RWPE2 (cell line): Measurements from ENCODE around the gene SENP3.

Experiments used
- ATAC-seq: fragments of 200-7000 bp; cut with Tn5 transposase; 3 replicates; pipeline ENCODE4 v1.9.1; 2021; ENCODE audit warnings: low read depth
- DNase-seq: peaks from one replicate; pipeline ENCODE4 v3.0.0-alpha.2; 2020; ENCODE audit warnings: low spot score
- H3K27ac ChIP-seq: fragments of 450-650 bp; 2 replicates; pipeline ENCODE4 v1.5.1; 2017; ENCODE audit warnings: mild to moderate bottlenecking; ENCODE audit not compliant: poor library complexity, severe bottlenecking
- H3K27me3 ChIP-seq: fragments of 250-450 bp; sonication (Bioruptor Pico); 2 replicates; pipeline ENCODE4 v1.5.1; 2021; ENCODE audit warnings: mild to moderate bottlenecking, moderate library complexity; ENCODE audit not compliant: insufficient read depth, poor library complexity, severe bottlenecking
- H3K36me3 ChIP-seq: fragments of 250-450 bp; sonication (Bioruptor Pico); 2 replicates; pipeline ENCODE4 v1.5.1; 2020; ENCODE audit warnings: low read depth, mild to moderate bottlenecking, moderate library complexity
- H3K4me1 ChIP-seq: fragments of 250-450 bp; sonication (Bioruptor Pico); 2 replicates; pipeline ENCODE4 v1.5.1; 2021; ENCODE audit warnings: mild to moderate bottlenecking, moderate library complexity; ENCODE audit not compliant: insufficient read depth, poor library complexity, severe bottlenecking
- H3K4me3 ChIP-seq: fragments of 250-450 bp; sonication (Bioruptor Pico); 2 replicates; pipeline ENCODE4 v1.5.1; 2021; ENCODE audit warnings: mild to moderate bottlenecking, moderate library complexity; ENCODE audit not compliant: severe bottlenecking
- H3K9me3 ChIP-seq: fragments of 250-450 bp; sonication (Bioruptor Pico); 2 replicates; pipeline ENCODE4 v1.5.1; 2021; ENCODE audit warnings: mild to moderate bottlenecking, moderate library complexity; ENCODE audit not compliant: severe bottlenecking
- TF ChIP-seq, protein P1 (sequence below): fragments of 450-650 bp; IDR thresholded peaks from one replicate; pipeline ENCODE4 v1.5.1; 2017; ENCODE audit warnings: mild to moderate bottlenecking, moderate library complexity; ENCODE audit not compliant: poor library complexity, severe bottlenecking

SENP3 gene

DNA sequence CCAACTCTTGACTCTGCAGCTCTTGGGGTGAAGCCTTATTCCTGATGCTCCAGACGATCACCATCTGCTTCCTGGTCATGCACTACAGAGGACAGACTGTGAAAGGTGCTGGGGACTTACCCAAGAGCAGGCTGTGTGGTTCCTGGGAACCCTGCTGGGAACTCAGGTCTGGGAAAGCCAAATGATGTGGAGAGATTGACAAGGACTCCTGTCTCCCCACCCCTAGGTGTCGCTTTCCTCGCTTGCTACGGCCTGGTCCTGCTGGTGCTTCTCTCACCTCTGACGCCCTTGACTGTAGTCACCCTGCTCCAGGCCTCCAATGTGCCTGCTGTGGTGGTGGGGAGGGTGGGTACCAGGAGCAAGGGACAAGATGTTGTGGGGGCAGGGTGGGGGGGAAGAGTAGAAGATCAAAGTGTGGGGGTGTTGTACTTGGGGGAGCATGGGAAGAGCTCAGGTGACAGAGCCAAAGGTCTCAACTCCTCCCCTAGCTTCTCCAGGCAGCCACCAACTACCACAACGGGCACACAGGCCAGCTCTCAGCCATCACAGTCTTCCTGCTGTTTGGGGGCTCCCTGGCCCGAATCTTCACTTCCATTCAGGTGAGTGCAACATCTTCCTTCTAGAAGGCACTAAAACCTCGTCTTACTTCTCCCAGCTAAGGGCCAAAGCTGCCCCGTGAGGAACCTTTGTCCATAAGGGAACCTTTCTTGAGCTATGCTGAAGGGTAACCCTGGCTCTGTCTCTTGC, 25.1 kb downstream of the SENP3 start:
- peak overlapping the region; percentile 97 for H3K27ac ChIP-seq
- H3K9me3 ChIP-seq = no peaks in the 10 kb centered on the region
- peaks cover 33% of the 10 kb centered on the region for H3K36me3 ChIP-seq
- DNase-seq (no peak), ATAC-seq (no peak)
- TF ChIP-seq, protein P1, sequence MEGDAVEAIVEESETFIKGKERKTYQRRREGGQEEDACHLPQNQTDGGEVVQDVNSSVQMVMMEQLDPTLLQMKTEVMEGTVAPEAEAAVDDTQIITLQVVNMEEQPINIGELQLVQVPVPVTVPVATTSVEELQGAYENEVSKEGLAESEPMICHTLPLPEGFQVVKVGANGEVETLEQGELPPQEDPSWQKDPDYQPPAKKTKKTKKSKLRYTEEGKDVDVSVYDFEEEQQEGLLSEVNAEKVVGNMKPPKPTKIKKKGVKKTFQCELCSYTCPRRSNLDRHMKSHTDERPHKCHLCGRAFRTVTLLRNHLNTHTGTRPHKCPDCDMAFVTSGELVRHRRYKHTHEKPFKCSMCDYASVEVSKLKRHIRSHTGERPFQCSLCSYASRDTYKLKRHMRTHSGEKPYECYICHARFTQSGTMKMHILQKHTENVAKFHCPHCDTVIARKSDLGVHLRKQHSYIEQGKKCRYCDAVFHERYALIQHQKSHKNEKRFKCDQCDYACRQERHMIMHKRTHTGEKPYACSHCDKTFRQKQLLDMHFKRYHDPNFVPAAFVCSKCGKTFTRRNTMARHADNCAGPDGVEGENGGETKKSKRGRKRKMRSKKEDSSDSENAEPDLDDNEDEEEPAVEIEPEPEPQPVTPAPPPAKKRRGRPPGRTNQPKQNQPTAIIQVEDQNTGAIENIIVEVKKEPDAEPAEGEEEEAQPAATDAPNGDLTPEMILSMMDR = peak; percentile 71
- H3K27me3 ChIP-seq = no peaks in the 10 kb centered on the region
- peaks cover 24% of the 10 kb centered on the region for H3K4me1 ChIP-seq
- peak overlapping the region; percentile 66 for H3K4me3 ChIP-seq

GRCh38 chr17:7587420-7588151, 25.9 kb downstream of the SENP3 start:
- TF ChIP-seq, protein P1 = no peak
- peaks cover 24% of the 10 kb centered on the region for H3K4me1 ChIP-seq

GRCh38 chr17:7588553-7589203, 27.0 kb downstream of the SENP3 start:
- ATAC-seq (peak; percentile 3; the same call in 2 of the 3 replicates), DNase-seq (no peak)
- Histone ChIP-seq H3K4me3 (peak overlapping the region; percentile 66), H3K9me3 (no peaks in the 10 kb centered on the region), H3K27me3 (no peaks in the 10 kb centered on the region), H3K27ac (peak overlapping the region; percentile 97), H3K4me1 (peaks cover 17% of the 10 kb centered on the region), H3K36me3 (peaks cover 52% of the 10 kb centered on the region)
- TF ChIP-seq, protein P1 = no peak

More at GRCh38 chr17:7587420-7588151, 25.9 kb downstream of the SENP3 start:
- Histone ChIP-seq H3K9me3 (no peaks in the 10 kb centered on the region), H3K36me3 (peaks cover 41% of the 10 kb centered on the region), H3K4me3 (peak overlapping the region; percentile 66), H3K27me3 (no peaks in the 10 kb centered on the region), H3K27ac (peak overlapping the region; percentile 97)
- ATAC-seq (peak; percentile 33), DNase-seq (peak; percentile 86)

DNA sequence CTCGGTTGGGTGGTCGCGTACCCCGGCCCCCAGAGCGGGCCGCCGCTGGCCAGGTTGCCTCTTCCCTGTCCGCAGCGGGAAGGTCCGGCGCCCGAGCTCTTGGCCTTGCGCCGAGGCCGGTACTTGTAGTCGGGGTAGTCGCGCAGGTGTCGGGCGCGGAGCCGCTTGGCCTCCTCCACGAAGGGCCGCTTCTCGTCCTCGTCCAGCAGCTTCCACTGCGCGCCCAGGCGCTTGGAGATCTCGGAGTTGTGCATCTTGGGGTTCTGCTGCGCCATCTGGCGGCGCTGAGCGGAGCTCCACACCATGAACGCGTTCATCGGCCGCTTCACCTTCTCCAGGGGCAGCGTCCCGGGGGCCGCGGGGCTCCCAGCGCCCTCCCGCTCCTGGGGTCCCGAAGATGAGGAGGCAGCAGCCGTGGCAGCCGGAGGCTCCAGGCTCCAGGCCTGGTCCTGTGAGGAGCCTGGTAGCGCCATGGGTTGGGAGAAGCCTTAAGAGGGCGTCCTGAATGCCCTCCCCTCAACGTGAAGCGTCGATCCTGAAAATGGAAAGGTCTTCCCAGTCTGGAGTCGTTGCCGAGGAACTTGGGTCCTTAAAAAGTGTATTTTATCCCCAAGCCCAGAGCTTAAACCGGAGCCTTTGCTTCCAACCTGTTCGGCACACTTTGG, 27.6 kb downstream of the SENP3 start:
- TF ChIP-seq, protein P1 = peak; percentile 96
- peak; percentile 89 for DNase-seq
- Histone ChIP-seq H3K4me3 (peak overlapping the region; percentile 66), H3K27ac (peak overlapping the region; percentile 97), H3K4me1 (peaks cover 17% of the 10 kb centered on the region), H3K9me3 (no peaks in the 10 kb centered on the region), H3K36me3 (peaks cover 58% of the 10 kb centered on the region), H3K27me3 (no peaks in the 10 kb centered on the region)
- peak; percentile 55 for ATAC-seq
